ENCODE data around the gene SRRM4.

SRRM4 gene

DNA sequence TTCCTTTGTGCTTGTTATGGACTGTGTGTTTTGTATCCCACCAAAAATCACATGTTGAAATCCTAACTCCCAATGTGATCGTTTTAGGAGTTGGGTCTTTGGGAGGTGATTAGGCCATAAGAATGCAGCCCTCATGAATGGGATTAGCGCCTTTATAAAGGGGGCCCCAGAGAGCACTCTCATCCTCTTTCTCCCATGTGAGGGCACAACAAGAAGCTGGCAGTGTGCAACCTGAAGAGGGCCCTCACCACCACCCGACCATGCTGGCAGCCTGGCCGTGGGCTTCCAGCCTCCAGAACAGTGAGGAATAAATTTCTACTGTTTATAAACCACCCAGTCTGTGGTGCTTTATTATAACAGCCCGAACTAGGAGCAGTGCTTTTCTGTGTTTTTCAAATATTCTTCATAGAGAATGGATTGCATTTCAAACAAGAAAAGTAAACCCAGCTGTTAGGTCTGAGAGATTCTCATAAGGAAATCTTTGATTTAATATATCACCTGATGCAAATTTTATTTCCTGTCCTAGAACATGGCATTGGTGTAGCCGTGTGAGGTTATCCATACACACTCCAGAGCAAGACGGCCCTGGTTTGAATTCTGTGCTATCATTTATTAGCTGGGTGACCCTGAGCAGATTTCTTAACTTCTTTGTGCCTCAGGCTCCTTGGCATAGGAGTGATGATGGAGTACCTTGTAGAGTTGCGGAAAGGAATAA is 225.2 kb downstream of the SRRM4 start:
- DNase-seq: no peak

- no peak for DNase-seq
Measured at GRCh38 chr12:119207063-119207560, 225.8 kb downstream of the SRRM4 start.

GRCh38 chr12:119208626-119209061 is 227.3 kb downstream of the SRRM4 start:
- no peak for DNase-seq

GRCh38 chr12:119211884-119212283 is 230.5 kb downstream of the SRRM4 start:
- DNase-seq: no peak
